Endothelial cell of umbilical vein (primary cell): ENCODE data around the gene NPTX1.

Experiments used
- CTCF ChIP-seq, 2 donors: IDR thresholded peaks; 1 replicate in 1 of 2; 2 replicates in 1 of 2; pipeline ENCODE4 v1.5.1; 2011; ENCODE audit warnings: low read length in 2 of 2, mild to moderate bottlenecking in 2 of 2, moderate library complexity in 2 of 2, control low read depth in 1 of 2, inconsistent platforms in 1 of 2, low read depth in 1 of 2; ENCODE audit not compliant: insufficient read depth in 1 of 2; ENCODE audit errors: extremely low read depth in 1 of 2
- POLR2A ChIP-seq: IDR thresholded peaks from 2 replicates; pipeline ENCODE4 v1.6.1; 2012; ENCODE audit warnings: low read depth, mild to moderate bottlenecking, control low read depth, low read length

GRCh38 chr17:80453998-80454556 is 22.3 kb downstream of the NPTX1 start:
- no peak for TF ChIP-seq CTCF (IDR thresholded peaks at IDR 0.05; ENCODE audit: extremely low read depth in 1 of 2, insufficient read depth in 1 of 2, low read depth in 1 of 2, low read length in 2 of 2)
- TF ChIP-seq POLR2A, result no peak
